ENCODE data around the gene OBP2A.

GRCh38 chr9:135506327-135507103, 39.4 kb upstream of the OBP2A start:
- TF ChIP-seq CTCF (IDR thresholded peaks at IDR 0.05; ENCODE audit: insufficient read depth, low read depth, low read length) (no peak), EZH2 (IDR thresholded peaks at IDR 0.05; ENCODE audit: insufficient read depth, low read length) (no peak)
